ENCODE data around the gene GART. TPM values are rescaled to one million over a fixed set of nuclear protein-coding genes. Genes with fewer than 3 reads are reported as not detected.

The GART gene
- total and polyA plus RNA-seq, 2 experiments from 2014 or later = 54.6 to 61.8 TPM

- no peak overlapping the region for H3K4me3 ChIP-seq
- no peaks in the 10 kb centered on the region for H3K9me2 ChIP-seq (ENCODE audit: insufficient read depth)
- no peak overlapping the region for H2AFZ ChIP-seq
- H3K9me3 ChIP-seq (ENCODE audit: low read depth) = no peaks in the 10 kb centered on the region
- in situ Hi-C loops (cut with MboI) = no loop called here
- 93 to 95% methylated on average over 3 of the region's 3 CpGs for WGBS, 2 experiments (ENCODE audit: low coverage in 1 of 2, low lambda C conversion rate in 2 of 2, missing lambda C conversion rate in 2 of 2)
- no peak for DNase-seq
- H4K20me1 ChIP-seq (ENCODE audit: insufficient read depth) = 0 out of 2 replicates have a peak, but pooled peaks cover 6% of the 10 kb centered on the region
- no peaks in the 10 kb centered on the region; the same call in 1 of the 2 replicates for H3K4me1 ChIP-seq (ENCODE audit: insufficient read depth)
- H3K36me3 ChIP-seq (ENCODE audit: low read depth) = peaks cover 88% of the 10 kb centered on the region
- peaks cover 66% of the 10 kb centered on the region for H3F3A ChIP-seq (ENCODE audit: insufficient read depth)
- no peak overlapping the region for H3K9ac ChIP-seq
- TF ChIP-seq EZH2 (IDR thresholded peaks at IDR 0.05; ENCODE audit: insufficient read depth, poor library complexity, severe bottlenecking) (no peak), EZH2phosphoT487 (IDR thresholded peaks at IDR 0.05; ENCODE audit: insufficient read depth, low read depth) (no peak)
- H3K4me2 ChIP-seq (ENCODE audit: unreplicated experiment) = no peak overlapping the region
- H3K27ac ChIP-seq = no peak overlapping the region
- H3K27me3 ChIP-seq (replicated peaks; ENCODE audit: insufficient read depth) = no peaks in the 10 kb centered on the region
- peaks cover 93% of the 10 kb centered on the region for H3K79me2 ChIP-seq (ENCODE audit: insufficient read depth)
Observed at GRCh38 chr21:33572350-33572749, 30.4 kb upstream of the GART start.

GRCh38 chr21:33569991-33570390 is 28.1 kb upstream of the GART start:
- no peaks in the 10 kb centered on the region for H3K9me2 ChIP-seq (ENCODE audit: insufficient read depth)
- peaks cover 83% of the 10 kb centered on the region for H3K36me3 ChIP-seq (ENCODE audit: low read depth)
- DNase-seq = no peak
- H2AFZ ChIP-seq = no peak overlapping the region
- no peaks in the 10 kb centered on the region for H3K27me3 ChIP-seq (replicated peaks; ENCODE audit: insufficient read depth)
- H3K27ac ChIP-seq = no peak overlapping the region
- WGBS, 2 experiments (ENCODE audit: low coverage in 1 of 2, low lambda C conversion rate in 2 of 2, missing lambda C conversion rate in 2 of 2) = 97 to 98% methylated on average over 5 of the region's 5 CpGs
- H3K9ac ChIP-seq = no peak overlapping the region
- in situ Hi-C loops (cut with MboI) = no loop called here
- peaks cover 58% of the 10 kb centered on the region for H3F3A ChIP-seq (ENCODE audit: insufficient read depth)
- TF ChIP-seq EZH2phosphoT487 (IDR thresholded peaks at IDR 0.05; ENCODE audit: insufficient read depth, low read depth) (no peak), EZH2 (IDR thresholded peaks at IDR 0.05; ENCODE audit: insufficient read depth, poor library complexity, severe bottlenecking) (no peak)
- H3K4me1 ChIP-seq (ENCODE audit: insufficient read depth) = peaks cover 11% of the 10 kb centered on the region
- H3K4me2 ChIP-seq (ENCODE audit: unreplicated experiment) = no peak overlapping the region
- peaks cover 97% of the 10 kb centered on the region for H3K79me2 ChIP-seq (ENCODE audit: insufficient read depth)
- no peaks in the 10 kb centered on the region for H4K20me1 ChIP-seq (ENCODE audit: insufficient read depth)
- H3K9me3 ChIP-seq (ENCODE audit: low read depth) = no peaks in the 10 kb centered on the region
- no peak overlapping the region for H3K4me3 ChIP-seq

- Histone ChIP-seq H3K9ac (no peak overlapping the region), H3K4me3 (no peak overlapping the region), H3K4me2 (ENCODE audit: unreplicated experiment) (no peak overlapping the region), H2AFZ (no peak overlapping the region), H3K79me2 (ENCODE audit: insufficient read depth) (peaks cover 97% of the 10 kb centered on the region), H3K27me3 (replicated peaks; ENCODE audit: insufficient read depth) (no peaks in the 10 kb centered on the region), H3K9me3 (ENCODE audit: low read depth) (no peaks in the 10 kb centered on the region), H3F3A (ENCODE audit: insufficient read depth) (peaks cover 49% of the 10 kb centered on the region), H3K4me1 (ENCODE audit: insufficient read depth) (peaks cover 11% of the 10 kb centered on the region), H4K20me1 (ENCODE audit: insufficient read depth) (no peaks in the 10 kb centered on the region), H3K36me3 (ENCODE audit: low read depth) (peaks cover 83% of the 10 kb centered on the region), H3K27ac (no peak overlapping the region), H3K9me2 (ENCODE audit: insufficient read depth) (no peaks in the 10 kb centered on the region)
- in situ Hi-C loops (cut with MboI) = no loop called here
- TF ChIP-seq EZH2phosphoT487 (IDR thresholded peaks at IDR 0.05; ENCODE audit: insufficient read depth, low read depth) = no peak
- no peak for TF ChIP-seq EZH2 (IDR thresholded peaks at IDR 0.05; ENCODE audit: insufficient read depth, poor library complexity, severe bottlenecking)
- no peak for DNase-seq
- 77 to 80% methylated on average over 2 of the region's 2 CpGs for WGBS, 2 experiments (ENCODE audit: low coverage in 1 of 2, low lambda C conversion rate in 2 of 2, missing lambda C conversion rate in 2 of 2)
Observed at GRCh38 chr21:33568448-33568847, 26.5 kb upstream of the GART start.

GRCh38 chr21:33567914-33568313 is 26.0 kb upstream of the GART start:
- peaks cover 83% of the 10 kb centered on the region for H3K36me3 ChIP-seq (ENCODE audit: low read depth)
- 78 to 82% methylated on average over 6 of the region's 6 CpGs for WGBS, 2 experiments (ENCODE audit: low coverage in 1 of 2, low lambda C conversion rate in 2 of 2, missing lambda C conversion rate in 2 of 2)
- H3K79me2 ChIP-seq (ENCODE audit: insufficient read depth) = peaks cover 97% of the 10 kb centered on the region

GRCh38 chr21:33566514-33566913 is 24.6 kb upstream of the GART start:
- peak; percentile 50 for DNase-seq
- Histone ChIP-seq H4K20me1 (ENCODE audit: insufficient read depth) (no peaks in the 10 kb centered on the region), H3K4me1 (ENCODE audit: insufficient read depth) (peaks cover 11% of the 10 kb centered on the region), H3K27ac (no peak overlapping the region), H3K9me2 (ENCODE audit: insufficient read depth) (no peaks in the 10 kb centered on the region), H3K36me3 (ENCODE audit: low read depth) (peaks cover 84% of the 10 kb centered on the region), H3K79me2 (ENCODE audit: insufficient read depth) (peaks cover 100% of the 10 kb centered on the region), H2AFZ (no peak overlapping the region), H3K27me3 (replicated peaks; ENCODE audit: insufficient read depth) (no peaks in the 10 kb centered on the region), H3K9ac (no peak overlapping the region), H3K4me2 (ENCODE audit: unreplicated experiment) (no peak overlapping the region), H3K4me3 (no peak overlapping the region), H3K9me3 (ENCODE audit: low read depth) (no peaks in the 10 kb centered on the region), H3F3A (ENCODE audit: insufficient read depth) (peaks cover 43% of the 10 kb centered on the region)
- no peak for TF ChIP-seq EZH2phosphoT487 (IDR thresholded peaks at IDR 0.05; ENCODE audit: insufficient read depth, low read depth)
- 81 to 89% methylated on average over 2 of the region's 2 CpGs for WGBS, 2 experiments (ENCODE audit: low coverage in 1 of 2, low lambda C conversion rate in 2 of 2, missing lambda C conversion rate in 2 of 2)
- in situ Hi-C loops (cut with MboI) = no loop called here

More at GRCh38 chr21:33567914-33568313, 26.0 kb upstream of the GART start:
- Histone ChIP-seq H3K27me3 (replicated peaks; ENCODE audit: insufficient read depth) (no peaks in the 10 kb centered on the region), H4K20me1 (ENCODE audit: insufficient read depth) (no peaks in the 10 kb centered on the region), H3K4me3 (no peak overlapping the region), H3K4me1 (ENCODE audit: insufficient read depth) (peaks cover 11% of the 10 kb centered on the region), H3K9ac (no peak overlapping the region), H3K4me2 (ENCODE audit: unreplicated experiment) (no peak overlapping the region), H2AFZ (no peak overlapping the region), H3F3A (ENCODE audit: insufficient read depth) (peaks cover 45% of the 10 kb centered on the region), H3K27ac (no peak overlapping the region), H3K9me2 (ENCODE audit: insufficient read depth) (no peaks in the 10 kb centered on the region), H3K9me3 (ENCODE audit: low read depth) (no peaks in the 10 kb centered on the region)
- DNase-seq = no peak
- no peak for TF ChIP-seq EZH2 (IDR thresholded peaks at IDR 0.05; ENCODE audit: insufficient read depth, poor library complexity, severe bottlenecking)
- no peak for TF ChIP-seq EZH2phosphoT487 (IDR thresholded peaks at IDR 0.05; ENCODE audit: insufficient read depth, low read depth)
- in situ Hi-C loops (cut with MboI) = no loop called here

Measured in GM23248 (cell line).